ENCODE measurements around the gene NEK9.

NEK9 gene

DNA sequence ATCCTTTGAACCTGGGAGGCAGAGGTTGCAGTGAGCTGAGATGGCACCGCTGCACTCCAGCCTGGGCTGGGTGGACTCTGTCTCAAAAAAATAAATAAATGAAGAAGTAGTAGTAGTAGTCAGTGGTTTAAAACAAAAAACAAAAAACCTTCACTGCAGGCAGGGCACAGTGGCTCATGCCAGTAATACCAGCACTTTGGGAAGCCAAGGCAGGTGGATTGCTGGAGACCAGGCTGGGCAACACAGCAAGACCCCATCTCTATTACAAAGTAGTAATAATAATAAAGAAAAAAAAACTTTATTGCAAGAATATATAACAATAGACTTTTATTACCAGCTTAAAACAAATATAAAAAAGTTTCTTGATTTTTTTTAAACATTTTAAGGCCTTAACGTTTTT, 13.8 kb upstream of the NEK9 start:
- no peak overlapping the region for H3K4me3 ChIP-seq (ENCODE audit: low read depth, low read length)
- TF ChIP-seq, protein P1, sequence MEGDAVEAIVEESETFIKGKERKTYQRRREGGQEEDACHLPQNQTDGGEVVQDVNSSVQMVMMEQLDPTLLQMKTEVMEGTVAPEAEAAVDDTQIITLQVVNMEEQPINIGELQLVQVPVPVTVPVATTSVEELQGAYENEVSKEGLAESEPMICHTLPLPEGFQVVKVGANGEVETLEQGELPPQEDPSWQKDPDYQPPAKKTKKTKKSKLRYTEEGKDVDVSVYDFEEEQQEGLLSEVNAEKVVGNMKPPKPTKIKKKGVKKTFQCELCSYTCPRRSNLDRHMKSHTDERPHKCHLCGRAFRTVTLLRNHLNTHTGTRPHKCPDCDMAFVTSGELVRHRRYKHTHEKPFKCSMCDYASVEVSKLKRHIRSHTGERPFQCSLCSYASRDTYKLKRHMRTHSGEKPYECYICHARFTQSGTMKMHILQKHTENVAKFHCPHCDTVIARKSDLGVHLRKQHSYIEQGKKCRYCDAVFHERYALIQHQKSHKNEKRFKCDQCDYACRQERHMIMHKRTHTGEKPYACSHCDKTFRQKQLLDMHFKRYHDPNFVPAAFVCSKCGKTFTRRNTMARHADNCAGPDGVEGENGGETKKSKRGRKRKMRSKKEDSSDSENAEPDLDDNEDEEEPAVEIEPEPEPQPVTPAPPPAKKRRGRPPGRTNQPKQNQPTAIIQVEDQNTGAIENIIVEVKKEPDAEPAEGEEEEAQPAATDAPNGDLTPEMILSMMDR (IDR thresholded peaks at IDR 0.05; ENCODE audit: low read depth, low read length, missing control alignments) = no peak

DNA sequence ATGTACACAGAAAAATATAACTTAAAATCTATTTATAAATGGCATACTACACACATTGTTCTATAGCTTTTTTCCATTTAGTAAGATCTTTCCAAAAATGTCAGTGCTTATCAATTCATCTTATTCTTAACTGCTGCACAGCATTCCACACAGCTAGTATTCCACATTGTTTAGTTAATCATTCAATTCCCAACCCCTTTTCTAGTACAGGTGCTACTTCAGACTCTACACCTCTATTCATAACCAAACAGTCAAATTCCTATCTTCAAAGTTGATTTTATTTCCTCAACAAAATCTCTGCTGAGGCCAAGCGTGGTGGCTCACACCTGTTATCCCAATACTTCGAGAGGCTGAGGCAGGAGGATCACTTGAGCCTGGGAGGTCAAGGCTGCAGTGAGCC, 12.3 kb upstream of the NEK9 start:
- DNase-seq (ENCODE audit: low read depth) = no peak
- no peak overlapping the region for H3K4me3 ChIP-seq (ENCODE audit: low read depth, low read length)
- TF ChIP-seq, protein P1 (IDR thresholded peaks at IDR 0.05; ENCODE audit: low read depth, low read length, missing control alignments) = no peak

More for the DNA sequence above, 13.8 kb upstream of the NEK9 start:
- no peak for DNase-seq (ENCODE audit: low read depth)

DNA sequence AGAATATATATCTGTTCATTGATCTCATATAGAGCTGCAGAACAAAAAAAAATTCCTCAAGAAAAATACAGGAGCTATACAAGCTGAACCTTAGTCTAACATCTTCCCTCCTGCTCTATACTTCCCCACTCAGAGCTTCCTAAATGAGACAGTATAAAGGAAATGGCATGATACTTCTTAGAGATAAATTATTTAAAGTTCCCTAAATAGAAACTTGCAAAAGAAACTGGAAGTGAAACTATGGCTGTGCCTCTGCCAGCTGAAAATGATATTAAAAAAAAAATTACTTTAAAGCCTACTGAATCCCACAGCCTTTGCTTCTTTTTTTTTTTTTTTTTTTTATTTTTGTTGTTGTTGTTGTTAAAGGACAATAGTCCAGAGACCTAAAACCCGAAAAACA, 11.6 kb upstream of the NEK9 start:
- DNase-seq (ENCODE audit: low read depth) = no peak
- no peak overlapping the region for H3K4me3 ChIP-seq (ENCODE audit: low read depth, low read length)
- TF ChIP-seq, protein P1 (IDR thresholded peaks at IDR 0.05; ENCODE audit: low read depth, low read length, missing control alignments) = no peak

DNA sequence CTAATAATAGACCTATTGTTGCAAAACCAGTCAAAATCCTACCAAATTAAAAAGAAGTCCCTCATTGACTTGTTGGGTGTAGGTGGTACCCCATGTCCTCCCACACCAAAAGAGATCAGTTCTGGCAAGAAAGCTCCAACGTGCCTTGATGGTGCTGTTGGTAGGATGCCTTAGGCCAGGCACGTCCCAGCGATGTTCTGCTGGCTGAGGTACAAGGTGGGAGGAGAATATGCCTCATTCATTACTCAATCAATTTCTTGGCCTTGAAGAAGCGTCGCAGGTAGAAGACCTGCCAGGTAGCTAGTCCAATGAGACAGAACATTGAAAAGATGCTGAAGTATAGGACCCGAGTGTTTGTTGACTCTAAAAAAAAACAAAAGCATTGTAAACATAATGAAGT, 7.8 kb upstream of the NEK9 start:
- DNase-seq (ENCODE audit: low read depth) = no peak
- H3K4me3 ChIP-seq (ENCODE audit: low read depth, low read length) = no peak overlapping the region
- TF ChIP-seq, protein P1 (IDR thresholded peaks at IDR 0.05; ENCODE audit: low read depth, low read length, missing control alignments) = no peak

DNA sequence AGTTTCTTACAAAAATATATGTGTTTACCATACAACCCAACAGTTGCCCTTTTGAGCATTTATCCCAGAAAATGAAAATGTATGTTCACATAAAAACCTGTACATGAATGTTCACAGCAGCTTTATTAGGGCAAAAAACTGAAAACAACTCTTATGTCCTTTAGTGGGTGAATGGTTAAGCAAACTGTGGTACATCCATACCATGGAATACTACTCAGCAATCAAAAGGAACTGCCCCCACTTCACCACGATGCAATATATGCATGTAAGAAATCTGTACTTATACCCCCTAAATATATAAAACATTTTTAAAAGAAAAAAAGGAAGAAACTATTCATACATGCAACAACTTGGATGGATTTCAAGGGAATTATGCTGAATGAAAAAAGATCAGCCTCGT, 6.7 kb upstream of the NEK9 start:
- no peak overlapping the region for H3K4me3 ChIP-seq (ENCODE audit: low read depth, low read length)
- DNase-seq (ENCODE audit: low read depth) = no peak
- TF ChIP-seq, protein P1 (IDR thresholded peaks at IDR 0.05; ENCODE audit: low read depth, low read length, missing control alignments) = no peak

DNA sequence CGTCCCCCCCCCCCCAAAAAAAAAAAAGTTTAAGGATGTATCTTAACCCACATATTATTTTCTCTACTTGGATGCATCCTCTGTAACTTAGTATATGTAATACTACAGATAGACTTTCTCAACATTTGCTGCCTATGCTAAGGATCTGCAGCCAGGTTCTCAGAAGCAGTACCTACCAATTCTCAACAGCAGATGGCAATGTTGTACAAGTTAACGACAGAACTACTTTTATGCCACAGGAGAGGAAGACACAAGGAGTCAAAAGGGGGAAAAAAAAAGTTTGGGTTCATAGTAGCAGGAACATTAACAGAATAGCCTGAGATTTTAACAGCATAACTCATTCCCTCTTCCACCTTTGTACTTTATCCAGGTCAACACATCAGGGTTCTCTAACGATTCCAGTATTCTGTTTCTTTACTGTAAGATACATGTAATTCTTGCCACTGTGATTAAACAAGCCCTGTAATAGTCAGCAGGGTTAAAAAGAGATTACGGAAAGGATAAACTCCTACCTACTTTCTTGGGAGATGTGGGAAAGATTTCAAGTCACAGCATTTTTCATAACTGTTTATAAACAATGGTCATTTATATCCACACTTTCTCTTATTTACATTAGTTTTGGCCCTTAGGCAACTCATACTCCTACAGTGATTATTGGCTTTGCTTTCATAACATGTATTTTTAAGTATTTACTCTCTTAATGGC, 5.7 kb upstream of the NEK9 start:
- peak; percentile 49 for DNase-seq (ENCODE audit: low read depth)
- no peak overlapping the region for H3K4me3 ChIP-seq (ENCODE audit: low read depth, low read length)
- TF ChIP-seq, protein P1 (IDR thresholded peaks at IDR 0.05; ENCODE audit: low read depth, low read length, missing control alignments) = peak; percentile 61

DNA sequence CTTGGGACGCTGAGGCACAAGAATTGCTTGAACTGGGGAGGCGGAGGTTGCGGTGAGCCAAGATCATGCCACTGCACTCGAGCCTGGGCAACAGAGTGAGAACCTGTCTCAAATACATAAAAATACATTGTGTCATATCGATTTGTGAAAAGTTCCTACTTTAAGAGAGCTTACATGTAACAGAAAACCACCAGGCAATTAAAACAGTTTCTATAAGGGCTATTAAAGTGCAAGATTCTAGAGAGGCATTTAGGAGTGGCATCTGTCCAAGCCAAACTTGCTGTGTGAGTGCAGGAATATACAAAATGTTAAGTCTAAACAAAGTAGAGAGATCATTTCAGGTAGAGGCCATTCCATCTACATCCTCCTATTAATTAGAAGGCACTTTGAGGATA, 1.7 kb upstream of the NEK9 start:
- no peak overlapping the region; the same call in 1 of the 2 replicates for H3K4me3 ChIP-seq (ENCODE audit: low read depth, low read length)

More for the DNA sequence above, 1.7 kb upstream of the NEK9 start:
- DNase-seq (ENCODE audit: low read depth) = no peak
- TF ChIP-seq, protein P1 (IDR thresholded peaks at IDR 0.05; ENCODE audit: low read depth, low read length, missing control alignments) = no peak

Measured in GM12864 (cell line).